Measurements from ENCODE around the gene ZNF580. TPM values are rescaled to one million over a fixed set of nuclear protein-coding genes. Genes with fewer than 3 reads are reported as not detected.

ZNF580 gene
- polyA plus RNA-seq, 3 donors: 9.7 to 46.5 (median 10.7) TPM

DNA sequence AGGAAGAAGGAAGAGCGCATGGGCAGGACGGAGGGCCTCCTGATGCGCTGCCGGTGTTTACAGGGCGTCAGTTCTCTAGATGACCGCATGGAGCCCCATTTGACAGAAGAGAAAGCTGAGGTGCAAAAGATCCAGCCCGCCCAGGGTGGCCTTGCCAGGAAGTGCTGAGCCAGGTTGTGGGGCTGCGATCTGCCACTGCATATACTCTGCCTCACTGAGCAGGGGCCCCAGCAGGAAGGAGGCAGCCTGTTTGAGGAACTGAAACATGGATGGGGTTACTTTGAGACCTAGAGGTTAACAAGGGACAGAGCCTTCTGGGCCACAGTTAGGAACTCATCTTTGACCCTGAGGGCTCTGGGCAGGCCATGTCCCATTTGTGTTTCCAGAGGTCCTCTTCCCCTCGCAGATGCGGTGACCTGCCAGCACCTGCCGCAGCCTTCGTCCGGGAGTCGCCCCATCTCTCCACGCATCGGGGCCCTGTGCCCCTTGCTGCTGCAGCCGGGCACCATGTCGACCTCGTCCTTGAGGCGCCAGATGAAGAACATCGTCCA, 37.4 kb downstream of the ZNF580 start:
- peaks cover 55 to 68% of the 10 kb centered on the region in 2 donors for H3K36me3 Mint-ChIP-seq
- intact Hi-C loops (cut with micrococcal nuclease): no loop called here
- peak; percentile 81 to 86 (median 84) for DNase-seq
- peaks cover 83% of the 10 kb centered on the region for H3K79me2 ChIP-seq (ENCODE audit: insufficient read depth, low read length)
- peaks cover 55 to 60% of the 10 kb centered on the region in 2 donors for H3K4me1 ChIP-seq (ENCODE audit: control insufficient read depth in 1 of 2, insufficient read depth in 2 of 2, low read length in 2 of 2)
- peak overlapping the region; percentile 62 for H3K9ac ChIP-seq (ENCODE audit: insufficient read depth, low read length, poor library complexity, severe bottlenecking)
- 42% methylated on average over 21 of the region's 21 CpGs for WGBS (ENCODE audit: insufficient coverage)
- no peaks in the 10 kb centered on the region for H3K9me3 ChIP-seq (replicated peaks in 1 of 2; ENCODE audit: control insufficient read depth in 1 of 2, insufficient read depth in 1 of 2, low read length in 2 of 2)
- peaks cover 46 to 49% of the 10 kb centered on the region in 2 donors for H3K36me3 ChIP-seq (replicated peaks in 1 of 2; ENCODE audit: control insufficient read depth in 1 of 2, insufficient read depth in 2 of 2, low read length in 2 of 2)
- peak overlapping the region; percentile 5 for H2AFZ ChIP-seq (ENCODE audit: insufficient read depth, low read depth, low read length, poor library complexity, severe bottlenecking)
- H3K4me1 Mint-ChIP-seq: peaks cover 58% of the 10 kb centered on the region
- TF ChIP-seq, protein P1, sequence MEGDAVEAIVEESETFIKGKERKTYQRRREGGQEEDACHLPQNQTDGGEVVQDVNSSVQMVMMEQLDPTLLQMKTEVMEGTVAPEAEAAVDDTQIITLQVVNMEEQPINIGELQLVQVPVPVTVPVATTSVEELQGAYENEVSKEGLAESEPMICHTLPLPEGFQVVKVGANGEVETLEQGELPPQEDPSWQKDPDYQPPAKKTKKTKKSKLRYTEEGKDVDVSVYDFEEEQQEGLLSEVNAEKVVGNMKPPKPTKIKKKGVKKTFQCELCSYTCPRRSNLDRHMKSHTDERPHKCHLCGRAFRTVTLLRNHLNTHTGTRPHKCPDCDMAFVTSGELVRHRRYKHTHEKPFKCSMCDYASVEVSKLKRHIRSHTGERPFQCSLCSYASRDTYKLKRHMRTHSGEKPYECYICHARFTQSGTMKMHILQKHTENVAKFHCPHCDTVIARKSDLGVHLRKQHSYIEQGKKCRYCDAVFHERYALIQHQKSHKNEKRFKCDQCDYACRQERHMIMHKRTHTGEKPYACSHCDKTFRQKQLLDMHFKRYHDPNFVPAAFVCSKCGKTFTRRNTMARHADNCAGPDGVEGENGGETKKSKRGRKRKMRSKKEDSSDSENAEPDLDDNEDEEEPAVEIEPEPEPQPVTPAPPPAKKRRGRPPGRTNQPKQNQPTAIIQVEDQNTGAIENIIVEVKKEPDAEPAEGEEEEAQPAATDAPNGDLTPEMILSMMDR (IDR thresholded peaks at IDR 0.05): peak; percentile 9
- H3K27ac ChIP-seq (ENCODE audit: low read depth in 1 of 2, low read length in 2 of 2): peak overlapping the region; percentile 86 to 92
- H4K20me1 ChIP-seq (ENCODE audit: insufficient read depth, low read length): peaks cover 76% of the 10 kb centered on the region
- H3K9me3 Mint-ChIP-seq: no peaks in the 10 kb centered on the region
- peak overlapping the region; percentile 86 to 98 (median 94) for H3K27ac Mint-ChIP-seq
- H3K27me3 ChIP-seq (ENCODE audit: control insufficient read depth in 2 of 2, insufficient read depth in 2 of 2, low read length in 2 of 2): no peaks in the 10 kb centered on the region
- H3K27me3 Mint-ChIP-seq (ENCODE audit: low read depth in 3 of 3): no peaks in the 10 kb centered on the region
- H3K4me3 Mint-ChIP-seq: peak overlapping the region; percentile 76 to 99
- H3K4me2 ChIP-seq (replicated peaks; ENCODE audit: extremely low read depth, low read length, poor library complexity, severe bottlenecking): peak overlapping the region; percentile 92
- H3K4me3 ChIP-seq (replicated peaks in 1 of 3; ENCODE audit: low read depth in 2 of 3, low read length in 3 of 3): peak overlapping the region; percentile 1 to 81 (median 5)

DNA sequence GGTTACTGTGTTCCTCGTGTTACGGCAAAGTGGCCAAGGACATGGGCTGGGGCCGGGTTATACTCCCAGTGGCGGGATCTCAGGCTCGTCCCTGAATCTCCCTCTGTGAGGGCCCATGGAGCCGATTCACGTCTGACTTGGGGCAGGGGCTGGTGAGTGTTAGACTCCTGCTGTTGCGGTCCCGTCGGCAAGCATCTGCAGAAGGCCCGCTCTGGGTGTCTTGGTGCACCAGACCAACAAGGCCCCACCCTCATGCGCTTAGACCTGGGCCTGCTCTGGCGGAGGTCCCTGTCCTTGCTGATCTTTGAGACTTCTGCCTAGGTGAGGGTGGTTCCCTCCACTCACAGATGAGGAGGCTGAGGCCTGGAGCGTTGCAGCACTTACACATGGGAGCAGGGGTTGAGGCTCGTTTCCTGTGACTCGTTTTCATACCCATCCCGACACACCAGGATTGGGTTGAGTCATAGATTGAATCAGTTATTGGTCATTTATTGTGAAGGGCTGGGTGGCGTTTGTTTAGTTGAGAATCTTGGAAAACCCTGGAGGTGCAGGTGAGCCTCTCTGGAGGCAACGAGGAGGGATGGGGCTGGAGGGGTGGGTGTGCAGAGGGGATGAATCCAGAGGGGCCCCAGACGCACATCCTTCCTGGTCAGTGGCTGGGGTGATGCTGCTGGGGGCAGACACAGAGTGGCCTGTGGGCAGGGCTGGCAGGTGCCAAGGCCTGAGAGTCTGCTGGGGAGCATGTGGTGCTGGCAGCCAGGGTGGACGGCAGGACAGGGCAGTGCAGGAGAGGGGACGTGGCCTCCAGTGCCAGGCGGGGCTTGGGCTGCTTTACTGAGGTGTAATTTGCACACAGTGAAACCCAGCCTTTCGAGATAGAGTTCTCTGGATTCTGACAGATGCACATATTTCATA, 38.8 kb downstream of the ZNF580 start:
- DNase-seq: no peak
- no peak overlapping the region for H3K9ac ChIP-seq (ENCODE audit: insufficient read depth, low read length, poor library complexity, severe bottlenecking)
- H3K36me3 ChIP-seq (replicated peaks in 1 of 2; ENCODE audit: control insufficient read depth in 1 of 2, insufficient read depth in 2 of 2, low read length in 2 of 2): peaks cover 51 to 57% of the 10 kb centered on the region in 2 donors
- no peaks in the 10 kb centered on the region for H3K27me3 ChIP-seq (ENCODE audit: control insufficient read depth in 2 of 2, insufficient read depth in 2 of 2, low read length in 2 of 2)
- H3K4me1 ChIP-seq (ENCODE audit: control insufficient read depth in 1 of 2, insufficient read depth in 2 of 2, low read length in 2 of 2): peaks cover 51 to 56% of the 10 kb centered on the region in 2 donors
- no peak overlapping the region for H3K4me2 ChIP-seq (replicated peaks; ENCODE audit: extremely low read depth, low read length, poor library complexity, severe bottlenecking)
- H3K27me3 Mint-ChIP-seq (ENCODE audit: low read depth in 3 of 3): no peaks in the 10 kb centered on the region
- intact Hi-C loops (cut with micrococcal nuclease): no loop called here
- peak overlapping the region; percentile 86 to 92 for H3K27ac ChIP-seq (ENCODE audit: low read depth in 1 of 2, low read length in 2 of 2)
- 89% methylated on average over 21 of the region's 24 CpGs for WGBS (ENCODE audit: insufficient coverage)
- no peak overlapping the region for H2AFZ ChIP-seq (ENCODE audit: insufficient read depth, low read depth, low read length, poor library complexity, severe bottlenecking)
- no peaks in the 10 kb centered on the region for H3K9me3 ChIP-seq (replicated peaks in 1 of 2; ENCODE audit: control insufficient read depth in 1 of 2, insufficient read depth in 1 of 2, low read length in 2 of 2)
- H3K4me3 ChIP-seq (replicated peaks in 1 of 3; ENCODE audit: low read depth in 2 of 3, low read length in 3 of 3): no peak overlapping the region
- H3K27ac Mint-ChIP-seq: peak overlapping the region in 5 of 7 donors; percentile 17 to 98 (median 93)
- H3K36me3 Mint-ChIP-seq: peaks cover 57 to 69% of the 10 kb centered on the region in 2 donors
- peaks cover 52% of the 10 kb centered on the region for H3K4me1 Mint-ChIP-seq
- no peaks in the 10 kb centered on the region for H3K9me3 Mint-ChIP-seq
- TF ChIP-seq, protein P1 (IDR thresholded peaks at IDR 0.05): no peak
- H3K79me2 ChIP-seq (ENCODE audit: insufficient read depth, low read length): peaks cover 91% of the 10 kb centered on the region
- H3K4me3 Mint-ChIP-seq: no peak overlapping the region
- H4K20me1 ChIP-seq (ENCODE audit: insufficient read depth, low read length): peaks cover 78% of the 10 kb centered on the region

Data from CD14-positive monocyte (primary cell).